ENCODE results near the gene BPIFA3.

DNA sequence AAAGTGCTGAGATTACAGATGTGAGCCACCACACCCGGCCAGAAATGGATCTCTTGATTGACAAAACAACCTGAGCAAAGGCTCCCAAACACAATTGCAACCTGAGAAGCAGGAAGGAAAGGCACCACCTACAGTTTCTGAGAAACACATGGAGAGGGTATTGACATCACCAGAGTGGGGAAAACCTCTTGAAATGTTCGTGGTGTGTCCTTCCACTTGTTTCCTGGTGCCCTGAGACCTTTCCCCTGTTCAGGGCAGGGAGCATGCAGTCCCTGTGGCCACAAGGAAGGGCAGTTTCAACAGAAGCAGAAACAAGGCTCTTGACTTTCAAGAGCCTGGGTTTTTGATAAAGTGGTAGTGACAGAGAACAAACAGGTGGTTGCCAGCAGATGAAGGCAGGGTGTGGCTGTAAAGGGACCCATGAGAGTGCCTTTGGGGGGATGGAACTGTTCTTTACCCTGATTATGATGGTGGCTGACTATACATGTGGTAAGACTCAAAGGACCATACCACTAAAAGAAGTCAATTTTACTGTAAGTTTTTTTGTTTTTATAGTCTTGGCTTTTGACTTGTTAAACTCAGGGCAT, 15.4 kb downstream of the BPIFA3 start:
- TF ChIP-seq CTCF (conservative IDR thresholded peaks at IDR 0.05) (no peak), ZFX (IDR thresholded peaks at IDR 0.05) (no peak)
